HCT116 (cell line): ENCODE results near the gene STX2. TPM values are rescaled to one million over a fixed set of nuclear protein-coding genes. Genes with fewer than 3 reads are reported as not detected.

ENCODE experiments used
- ATAC-seq: fragments of 200-7000 bp; cut with Tn5 transposase; 2 replicates; pipeline ENCODE4 v1.9.1; 2020; ENCODE audit warnings: mild to moderate bottlenecking, moderate library complexity
- BruUV-seq: library from RNA; stranded (reverse); fragments of 400-500 nt; replicated peaks from 2 replicates; lab custom pipeline; 2021; lab: Mats Ljungman, UMichigan
- CTCF ChIA-PET: fragments of 300-600 bp; sonication (Branson Sonifier 250); formaldehyde crosslinking; loops from one replicate; lab custom pipeline; 2021; ENCODE audit warnings: antibody characterized with exemption; lab: Charles Lee
- POLR2A ChIA-PET: fragments of 300-600, 350-600 bp; sonication (Branson Sonifier 250); formaldehyde crosslinking; loops from one replicate; lab custom pipeline; 2021; ENCODE audit warnings: antibody characterized with exemption; lab: Charles Lee
- RAD21 ChIA-PET, 2 experiments: fragments of 300-600 bp; sonication (Branson Sonifier 250); formaldehyde crosslinking; loops; one replicate each; lab custom pipeline; 2023; ENCODE audit warnings: low total read pairs in 2 of 2; ENCODE audit not compliant: uncharacterized antibody in 2 of 2, unreplicated experiment in 2 of 2, low non-redundant PET in 1 of 2; lab: Charles Lee
- DNase-seq: peaks from one replicate; pipeline ENCODE4 v3.0.0-alpha.2; 2010; ENCODE audit warnings: low read depth, low spot score
- H2AFZ ChIP-seq: fragments of 200-600 bp; shearing (Covaris generic), sonication (generic); 2 replicates; pipeline ENCODE4 v1.6.1; 2017; ENCODE audit warnings: low read depth, mixed run types, mixed read lengths, antibody characterized with exemption, low read length; ENCODE audit not compliant: poor library complexity, severe bottlenecking
- H3K27ac ChIP-seq: 2 replicates; pipeline ENCODE4 v1.5.1; 2012; ENCODE audit warnings: low read depth, low read length
- H3K27me3 ChIP-seq: fragments of 200-600 bp; sonication (generic); 2 replicates; pipeline ENCODE4 v1.6.1; 2016; ENCODE audit warnings: mixed run types, low read length, mixed read lengths; ENCODE audit not compliant: insufficient read depth
- H3K36me3 ChIP-seq, 2 experiments: fragments of 200-500 bp in 1 of 2; fragments of 200-600 bp in 1 of 2; sonication (Bioruptor generic) in 1 of 2; sonication (generic) in 1 of 2; 2 replicates each; pipeline versions ENCODE4 v1.5.1 to v1.6.1; 2014 to 2016; ENCODE audit warnings: low read length in 2 of 2, inconsistent platforms in 1 of 2, mixed read lengths in 1 of 2, mixed run types in 1 of 2; ENCODE audit not compliant: insufficient read depth in 2 of 2, control insufficient read depth in 1 of 2
- H3K4me1 ChIP-seq, 2 experiments: fragments of 200-600 bp in 1 of 2; sonication (generic) in 1 of 2; 2 replicates each; pipeline versions ENCODE4 v1.5.1 to v1.6.1; 2012 to 2017; ENCODE audit warnings: low read length in 2 of 2, inconsistent platforms in 1 of 2, mild to moderate bottlenecking in 1 of 2, mixed read lengths in 1 of 2, mixed run types in 1 of 2, moderate library complexity in 1 of 2; ENCODE audit not compliant: insufficient read depth in 2 of 2, control insufficient read depth in 1 of 2
- H3K4me2 ChIP-seq: fragments of 200-600 bp; sonication (generic); 2 replicates; pipeline ENCODE4 v1.6.1; 2017; ENCODE audit warnings: mixed run types, low read length, mixed read lengths
- H3K4me3 ChIP-seq, 2 experiments: fragments of 200-600 bp in 1 of 2; sonication (generic) in 1 of 2; replicated peaks in 1 of 2; 2 replicates each; pipeline ENCODE4 v1.5.1; 2011 to 2016; ENCODE audit warnings: low read length in 2 of 2, control low read depth in 1 of 2, low read depth in 1 of 2, mild to moderate bottlenecking in 1 of 2, mixed read lengths in 1 of 2, mixed run types in 1 of 2
- H3K79me2 ChIP-seq: fragments of 200-600 bp; sonication (generic); 2 replicates; pipeline ENCODE4 v1.6.1; 2017; ENCODE audit warnings: mild to moderate bottlenecking, mixed run types, low read length, moderate library complexity, mixed read lengths; ENCODE audit not compliant: insufficient read depth
- H3K9ac ChIP-seq: fragments of 200-600 bp; sonication (generic); 2 replicates; pipeline ENCODE4 v1.6.1; 2016; ENCODE audit warnings: low read length, mixed read lengths
- H3K9me2 ChIP-seq: fragments of 200-600 bp; sonication (generic), shearing (Covaris generic); 2 replicates; pipeline ENCODE4 v1.6.1; 2017; ENCODE audit warnings: mixed run types, mild to moderate bottlenecking, moderate library complexity; ENCODE audit not compliant: insufficient read depth
- H3K9me3 ChIP-seq, 2 experiments: fragments of 200-500 bp in 1 of 2; fragments of 200-600 bp in 1 of 2; sonication (Bioruptor generic) in 1 of 2; sonication (generic) in 1 of 2; 2 replicates each; pipeline ENCODE4 v1.6.1; 2014 to 2017; ENCODE audit warnings: low read length in 2 of 2, mixed read lengths in 2 of 2, inconsistent platforms in 1 of 2, low read depth in 1 of 2, mild to moderate bottlenecking in 1 of 2, mixed run types in 1 of 2, moderate library complexity in 1 of 2; ENCODE audit not compliant: control insufficient read depth in 1 of 2, insufficient read depth in 1 of 2
- H4K20me1 ChIP-seq: fragments of 200-600 bp; sonication (generic), shearing (Covaris generic); 2 replicates; pipeline ENCODE4 v1.6.1; 2017; ENCODE audit warnings: mixed run types, mild to moderate bottlenecking, moderate library complexity; ENCODE audit not compliant: insufficient read depth
- CBX3 ChIP-seq: IDR thresholded peaks from 2 replicates; pipeline ENCODE4 v1.6.1; 2012; ENCODE audit warnings: low read depth
- CEBPB ChIP-seq: IDR thresholded peaks from 2 replicates; pipeline ENCODE4 v1.6.1; 2012; ENCODE audit warnings: low read depth
- ELF1 ChIP-seq: IDR thresholded peaks from 2 replicates; pipeline ENCODE4 v1.6.1; 2012; ENCODE audit warnings: low read depth, borderline replicate concordance
- EZH2 ChIP-seq: fragments of 200-600 bp; sonication (generic); IDR thresholded peaks from 2 replicates; pipeline ENCODE4 v1.6.1; 2017; ENCODE audit warnings: antibody characterized with exemption, mixed run types
- FOSL1 ChIP-seq: IDR thresholded peaks from 2 replicates; pipeline ENCODE4 v1.6.1; 2012; ENCODE audit warnings: low read depth
- JUND ChIP-seq: IDR thresholded peaks from 2 replicates; pipeline ENCODE4 v1.6.1; 2012
- POLR2A ChIP-seq: IDR thresholded peaks from 2 replicates; pipeline ENCODE4 v1.7.0; 2011; ENCODE audit warnings: borderline replicate concordance; ENCODE audit not compliant: insufficient read depth, insufficient read length; ENCODE audit errors: extremely low read depth
- SIN3A ChIP-seq: IDR thresholded peaks from 2 replicates; pipeline ENCODE4 v1.6.1; 2012; ENCODE audit warnings: low read depth
- SRF ChIP-seq: IDR thresholded peaks from 2 replicates; pipeline ENCODE4 v1.6.1; 2012; ENCODE audit warnings: low read depth
- YY1 ChIP-seq: IDR thresholded peaks from 2 replicates; pipeline ENCODE4 v1.6.1; 2011; ENCODE audit warnings: low read length, low read depth, moderate library complexity, mild to moderate bottlenecking; ENCODE audit not compliant: insufficient replicate concordance; ENCODE audit errors: extremely low read depth
- ZFX ChIP-seq: fragments of 450-650 bp; IDR thresholded peaks from 2 replicates; pipeline ENCODE4 v1.6.1; 2017
- intact Hi-C: fragments of 100-400 bp; cut with micrococcal nuclease; formaldehyde crosslinking; loops from 2 replicates; pipeline ENCODE4 v1.10.0; 2022
- total RNA-seq: library from RNA; stranded (reverse); gene quantifications from one replicate; pipeline ENCODE4 v1.2.1, GENCODE V29; 2021; ENCODE audit not compliant: unreplicated experiment
- TF ChIP-seq, protein P1 (sequence below): IDR thresholded peaks from 2 replicates; pipeline ENCODE4 v1.6.1; 2012
- TF ChIP-seq, protein P2 (sequence below): IDR thresholded peaks from 2 replicates; pipeline ENCODE4 v1.6.1; 2011; ENCODE audit warnings: mild to moderate bottlenecking, low read length, moderate library complexity; ENCODE audit not compliant: insufficient replicate concordance; ENCODE audit errors: extremely low read depth
- TF ChIP-seq, protein P3 (sequence below), 3 experiments: fragments of 200-600 bp in 1 of 3; sonication (generic) in 1 of 3; IDR thresholded peaks in 2 of 3; conservative IDR thresholded peaks in 1 of 3; 2 replicates each; pipeline ENCODE4 v1.5.1; 2012 to 2017; ENCODE audit warnings: low read depth in 2 of 3, low read length in 2 of 3, antibody characterized with exemption in 1 of 3, borderline replicate concordance in 1 of 3, control low read depth in 1 of 3, mild to moderate bottlenecking in 1 of 3, mixed read lengths in 1 of 3, mixed run types in 1 of 3, moderate library complexity in 1 of 3; ENCODE audit not compliant: insufficient read depth in 1 of 3
- TF ChIP-seq, protein P4 (sequence below): IDR thresholded peaks from 2 replicates; pipeline ENCODE4 v1.6.1; 2012
- TF ChIP-seq, protein P5 (sequence below): IDR thresholded peaks from 2 replicates; pipeline ENCODE4 v1.6.1; 2012; ENCODE audit warnings: low read depth

The STX2 gene
- total RNA-seq, 1 experiment from 2014 or later: 19.2 TPM

DNA sequence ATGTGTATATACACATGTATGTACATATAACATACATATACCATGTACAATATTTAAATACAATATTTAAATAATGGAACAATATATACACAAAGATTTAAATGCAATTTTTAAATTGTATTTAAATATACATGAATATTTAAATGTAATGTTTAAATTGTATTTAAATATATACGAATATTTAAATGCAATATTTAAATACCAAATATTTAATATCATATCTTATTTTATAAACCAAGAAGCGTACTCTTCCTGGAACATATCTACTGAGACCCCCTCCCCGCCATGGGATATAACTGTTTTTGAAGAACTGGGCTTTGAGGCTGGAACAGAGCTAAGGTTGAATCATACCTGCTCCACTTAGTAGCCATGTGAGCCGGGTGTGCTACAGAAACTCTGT, 93.1 kb downstream of the STX2 start:
- intact Hi-C loops: loop anchor here (5.0 to 10.0 kb wide), 2 partner anchors 84 to 461 kb away; no protein-coding TSS in a partner anchor
- H3K4me2 ChIP-seq: no peak overlapping the region
- ATAC-seq: no peak
- POLR2A ChIA-PET: no interaction called here
- no peak for DNase-seq
- no peak overlapping the region for H2AFZ ChIP-seq
- no peak overlapping the region for H3K4me3 ChIP-seq
- no peaks in the 10 kb centered on the region for H3K9me3 ChIP-seq
- RAD21 ChIA-PET: no interaction called here
- no peaks in the 10 kb centered on the region for H3K36me3 ChIP-seq
- no peaks in the 10 kb centered on the region for H4K20me1 ChIP-seq
- no TSS peak for BruUV-seq
- H3K79me2 ChIP-seq: no peaks in the 10 kb centered on the region
- H3K9me2 ChIP-seq: no peaks in the 10 kb centered on the region
- no peak overlapping the region for H3K9ac ChIP-seq
- TF ChIP-seq, protein P1, sequence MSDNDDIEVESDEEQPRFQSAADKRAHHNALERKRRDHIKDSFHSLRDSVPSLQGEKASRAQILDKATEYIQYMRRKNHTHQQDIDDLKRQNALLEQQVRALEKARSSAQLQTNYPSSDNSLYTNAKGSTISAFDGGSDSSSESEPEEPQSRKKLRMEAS: no peak
- TF ChIP-seq FOSL1: no peak
- TF ChIP-seq, protein P2, sequence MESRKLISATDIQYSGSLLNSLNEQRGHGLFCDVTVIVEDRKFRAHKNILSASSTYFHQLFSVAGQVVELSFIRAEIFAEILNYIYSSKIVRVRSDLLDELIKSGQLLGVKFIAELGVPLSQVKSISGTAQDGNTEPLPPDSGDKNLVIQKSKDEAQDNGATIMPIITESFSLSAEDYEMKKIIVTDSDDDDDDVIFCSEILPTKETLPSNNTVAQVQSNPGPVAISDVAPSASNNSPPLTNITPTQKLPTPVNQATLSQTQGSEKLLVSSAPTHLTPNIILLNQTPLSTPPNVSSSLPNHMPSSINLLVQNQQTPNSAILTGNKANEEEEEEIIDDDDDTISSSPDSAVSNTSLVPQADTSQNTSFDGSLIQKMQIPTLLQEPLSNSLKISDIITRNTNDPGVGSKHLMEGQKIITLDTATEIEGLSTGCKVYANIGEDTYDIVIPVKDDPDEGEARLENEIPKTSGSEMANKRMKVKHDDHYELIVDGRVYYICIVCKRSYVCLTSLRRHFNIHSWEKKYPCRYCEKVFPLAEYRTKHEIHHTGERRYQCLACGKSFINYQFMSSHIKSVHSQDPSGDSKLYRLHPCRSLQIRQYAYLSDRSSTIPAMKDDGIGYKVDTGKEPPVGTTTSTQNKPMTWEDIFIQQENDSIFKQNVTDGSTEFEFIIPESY: no peak
- no peak for TF ChIP-seq SIN3A
- TF ChIP-seq EZH2: no peak
- TF ChIP-seq YY1: no peak
- TF ChIP-seq, protein P3, sequence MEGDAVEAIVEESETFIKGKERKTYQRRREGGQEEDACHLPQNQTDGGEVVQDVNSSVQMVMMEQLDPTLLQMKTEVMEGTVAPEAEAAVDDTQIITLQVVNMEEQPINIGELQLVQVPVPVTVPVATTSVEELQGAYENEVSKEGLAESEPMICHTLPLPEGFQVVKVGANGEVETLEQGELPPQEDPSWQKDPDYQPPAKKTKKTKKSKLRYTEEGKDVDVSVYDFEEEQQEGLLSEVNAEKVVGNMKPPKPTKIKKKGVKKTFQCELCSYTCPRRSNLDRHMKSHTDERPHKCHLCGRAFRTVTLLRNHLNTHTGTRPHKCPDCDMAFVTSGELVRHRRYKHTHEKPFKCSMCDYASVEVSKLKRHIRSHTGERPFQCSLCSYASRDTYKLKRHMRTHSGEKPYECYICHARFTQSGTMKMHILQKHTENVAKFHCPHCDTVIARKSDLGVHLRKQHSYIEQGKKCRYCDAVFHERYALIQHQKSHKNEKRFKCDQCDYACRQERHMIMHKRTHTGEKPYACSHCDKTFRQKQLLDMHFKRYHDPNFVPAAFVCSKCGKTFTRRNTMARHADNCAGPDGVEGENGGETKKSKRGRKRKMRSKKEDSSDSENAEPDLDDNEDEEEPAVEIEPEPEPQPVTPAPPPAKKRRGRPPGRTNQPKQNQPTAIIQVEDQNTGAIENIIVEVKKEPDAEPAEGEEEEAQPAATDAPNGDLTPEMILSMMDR (IDR thresholded peaks at IDR 0.05 in 2 of 3, conservative IDR thresholded peaks at IDR 0.05 in 1 of 3; ENCODE audit: borderline replicate concordance in 1 of 3, insufficient read depth in 1 of 3, low read depth in 2 of 3, low read length in 2 of 3): no peak
- TF ChIP-seq CEBPB: no peak
- TF ChIP-seq ZFX: no peak
- TF ChIP-seq JUND: no peak
- TF ChIP-seq SRF: no peak
- no peak for TF ChIP-seq POLR2A
- TF ChIP-seq, protein P4, sequence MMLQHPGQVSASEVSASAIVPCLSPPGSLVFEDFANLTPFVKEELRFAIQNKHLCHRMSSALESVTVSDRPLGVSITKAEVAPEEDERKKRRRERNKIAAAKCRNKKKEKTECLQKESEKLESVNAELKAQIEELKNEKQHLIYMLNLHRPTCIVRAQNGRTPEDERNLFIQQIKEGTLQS: no peak
- no peak for TF ChIP-seq CBX3
- TF ChIP-seq, protein P5, sequence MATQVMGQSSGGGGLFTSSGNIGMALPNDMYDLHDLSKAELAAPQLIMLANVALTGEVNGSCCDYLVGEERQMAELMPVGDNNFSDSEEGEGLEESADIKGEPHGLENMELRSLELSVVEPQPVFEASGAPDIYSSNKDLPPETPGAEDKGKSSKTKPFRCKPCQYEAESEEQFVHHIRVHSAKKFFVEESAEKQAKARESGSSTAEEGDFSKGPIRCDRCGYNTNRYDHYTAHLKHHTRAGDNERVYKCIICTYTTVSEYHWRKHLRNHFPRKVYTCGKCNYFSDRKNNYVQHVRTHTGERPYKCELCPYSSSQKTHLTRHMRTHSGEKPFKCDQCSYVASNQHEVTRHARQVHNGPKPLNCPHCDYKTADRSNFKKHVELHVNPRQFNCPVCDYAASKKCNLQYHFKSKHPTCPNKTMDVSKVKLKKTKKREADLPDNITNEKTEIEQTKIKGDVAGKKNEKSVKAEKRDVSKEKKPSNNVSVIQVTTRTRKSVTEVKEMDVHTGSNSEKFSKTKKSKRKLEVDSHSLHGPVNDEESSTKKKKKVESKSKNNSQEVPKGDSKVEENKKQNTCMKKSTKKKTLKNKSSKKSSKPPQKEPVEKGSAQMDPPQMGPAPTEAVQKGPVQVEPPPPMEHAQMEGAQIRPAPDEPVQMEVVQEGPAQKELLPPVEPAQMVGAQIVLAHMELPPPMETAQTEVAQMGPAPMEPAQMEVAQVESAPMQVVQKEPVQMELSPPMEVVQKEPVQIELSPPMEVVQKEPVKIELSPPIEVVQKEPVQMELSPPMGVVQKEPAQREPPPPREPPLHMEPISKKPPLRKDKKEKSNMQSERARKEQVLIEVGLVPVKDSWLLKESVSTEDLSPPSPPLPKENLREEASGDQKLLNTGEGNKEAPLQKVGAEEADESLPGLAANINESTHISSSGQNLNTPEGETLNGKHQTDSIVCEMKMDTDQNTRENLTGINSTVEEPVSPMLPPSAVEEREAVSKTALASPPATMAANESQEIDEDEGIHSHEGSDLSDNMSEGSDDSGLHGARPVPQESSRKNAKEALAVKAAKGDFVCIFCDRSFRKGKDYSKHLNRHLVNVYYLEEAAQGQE: no peak
- no peak for TF ChIP-seq ELF1
- H3K27ac ChIP-seq: no peak overlapping the region
- H3K4me1 ChIP-seq: no peaks in the 10 kb centered on the region
- H3K27me3 ChIP-seq: peaks cover 20% of the 10 kb centered on the region
- CTCF ChIA-PET: no interaction called here
